Vagina (tissue), 2 donors: ENCODE measurements around the gene TSPAN9.

ENCODE experiments used
- POLR2A ChIP-seq, 2 donors: fragments of 450-650 bp; IDR thresholded peaks; one replicate each; pipeline ENCODE4 v1.6.1; 2017; ENCODE audit warnings: antibody characterized with exemption in 2 of 2, mild to moderate bottlenecking in 2 of 2, moderate library complexity in 2 of 2
- POLR2AphosphoS5 ChIP-seq, 2 donors: sonication (generic); formaldehyde crosslinking; IDR thresholded peaks; one replicate each; pipeline ENCODE4 v1.9.0; 2017; ENCODE audit warnings: antibody characterized with exemption in 2 of 2, mild to moderate bottlenecking in 2 of 2, low read depth in 1 of 2; ENCODE audit not compliant: insufficient read depth in 1 of 2
- TF ChIP-seq, protein P1 (sequence below), 3 experiments: fragments of 450-650 bp in 2 of 3; fragments of 200-600 bp in 1 of 3; sonication (generic) in 1 of 3; IDR thresholded peaks; one replicate each; pipeline ENCODE4 v1.5.1; 2017 to 2019; ENCODE audit warnings: antibody characterized with exemption in 3 of 3, mild to moderate bottlenecking in 2 of 3, moderate library complexity in 2 of 3

DNA sequence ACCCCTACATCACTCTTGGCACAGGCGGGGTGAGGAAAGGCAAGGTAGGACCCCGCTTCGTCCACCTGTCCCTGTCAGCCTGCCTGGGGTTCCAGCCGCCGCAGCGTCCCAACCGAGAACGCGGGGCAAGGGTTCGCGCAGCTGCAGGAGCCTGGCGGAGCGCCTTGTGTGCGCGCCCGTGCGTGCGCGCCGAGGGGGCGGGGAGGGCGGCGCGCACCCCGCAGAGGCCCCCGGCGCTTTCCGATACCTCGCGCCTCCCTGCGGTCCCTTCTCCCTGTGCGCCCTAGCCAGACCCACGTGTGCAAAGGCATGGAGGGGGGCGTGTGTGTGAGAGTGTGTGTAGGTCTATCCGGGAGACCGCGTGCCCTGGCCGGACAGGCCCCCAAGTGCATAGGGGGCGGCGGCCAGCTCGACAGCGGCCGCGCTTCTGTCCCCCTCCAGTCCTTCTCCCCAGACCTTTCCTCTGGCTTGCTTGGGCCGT is 122.4 kb downstream of the TSPAN9 start:
- TF ChIP-seq, protein P1, sequence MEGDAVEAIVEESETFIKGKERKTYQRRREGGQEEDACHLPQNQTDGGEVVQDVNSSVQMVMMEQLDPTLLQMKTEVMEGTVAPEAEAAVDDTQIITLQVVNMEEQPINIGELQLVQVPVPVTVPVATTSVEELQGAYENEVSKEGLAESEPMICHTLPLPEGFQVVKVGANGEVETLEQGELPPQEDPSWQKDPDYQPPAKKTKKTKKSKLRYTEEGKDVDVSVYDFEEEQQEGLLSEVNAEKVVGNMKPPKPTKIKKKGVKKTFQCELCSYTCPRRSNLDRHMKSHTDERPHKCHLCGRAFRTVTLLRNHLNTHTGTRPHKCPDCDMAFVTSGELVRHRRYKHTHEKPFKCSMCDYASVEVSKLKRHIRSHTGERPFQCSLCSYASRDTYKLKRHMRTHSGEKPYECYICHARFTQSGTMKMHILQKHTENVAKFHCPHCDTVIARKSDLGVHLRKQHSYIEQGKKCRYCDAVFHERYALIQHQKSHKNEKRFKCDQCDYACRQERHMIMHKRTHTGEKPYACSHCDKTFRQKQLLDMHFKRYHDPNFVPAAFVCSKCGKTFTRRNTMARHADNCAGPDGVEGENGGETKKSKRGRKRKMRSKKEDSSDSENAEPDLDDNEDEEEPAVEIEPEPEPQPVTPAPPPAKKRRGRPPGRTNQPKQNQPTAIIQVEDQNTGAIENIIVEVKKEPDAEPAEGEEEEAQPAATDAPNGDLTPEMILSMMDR (IDR thresholded peaks at IDR 0.05), result no peak
- no peak for TF ChIP-seq POLR2AphosphoS5 (IDR thresholded peaks at IDR 0.05; ENCODE audit: insufficient read depth in 1 of 2, low read depth in 1 of 2)
- no peak for TF ChIP-seq POLR2A (IDR thresholded peaks at IDR 0.05)
